ENCODE data around the gene ADIPOR2.
"Not testable (repeated sequence)": the region's sequence is repeated elsewhere in the genome, so short reads cannot be mapped to it uniquely, and the experiment has no call there.

Gene ADIPOR2

GRCh38 chr12:1812650-1813302 lies 121.9 kb downstream of the ADIPOR2 start:
- no peaks in the 10 kb centered on the region for H3K9me3 ChIP-seq (ENCODE audit: control insufficient read depth in 1 of 2, low read length in 2 of 2)
- no peak overlapping the region for H3K4me3 ChIP-seq (ENCODE audit: low read depth in 1 of 2, low read length in 2 of 2)
- H3K36me3 ChIP-seq (ENCODE audit: control insufficient read depth in 1 of 2, insufficient read depth in 2 of 2, low read length in 2 of 2) = no peaks in the 10 kb centered on the region
- peaks cover 0 to 3% of the 10 kb centered on the region in 2 donors for H3K4me1 ChIP-seq (ENCODE audit: control insufficient read depth in 1 of 2, insufficient read depth in 2 of 2, low read length in 2 of 2)
- H3K27me3 ChIP-seq (ENCODE audit: low read depth, low read length) = no peaks in the 10 kb centered on the region
- H3K27ac ChIP-seq (ENCODE audit: low read length) = peak overlapping the region; percentile 75

GRCh38 chr12:1814266-1814665 lies 123.4 kb downstream of the ADIPOR2 start:
- H3K4me3 ChIP-seq (ENCODE audit: low read depth in 1 of 2, low read length in 2 of 2) = no peak overlapping the region
- H3K27ac ChIP-seq (ENCODE audit: low read length) = no peak overlapping the region
- no peaks in the 10 kb centered on the region for H3K9me3 ChIP-seq (ENCODE audit: control insufficient read depth in 1 of 2, low read length in 2 of 2)
- H3K4me1 ChIP-seq (ENCODE audit: control insufficient read depth in 1 of 2, insufficient read depth in 2 of 2, low read length in 2 of 2) = peaks cover 0 to 3% of the 10 kb centered on the region in 2 donors
- H3K27me3 ChIP-seq (ENCODE audit: low read depth, low read length) = no peaks in the 10 kb centered on the region
- H3K36me3 ChIP-seq (ENCODE audit: control insufficient read depth in 1 of 2, insufficient read depth in 2 of 2, low read length in 2 of 2) = no peaks in the 10 kb centered on the region

- Histone ChIP-seq H3K4me3 (ENCODE audit: low read depth in 1 of 2, low read length in 2 of 2) (no peak overlapping the region), H3K27me3 (ENCODE audit: low read depth, low read length) (peaks cover 5% of the 10 kb centered on the region), H3K9me3 (ENCODE audit: control insufficient read depth in 1 of 2, low read length in 2 of 2) (no peaks in the 10 kb centered on the region), H3K27ac (ENCODE audit: low read length) (no peak overlapping the region), H3K36me3 (ENCODE audit: control insufficient read depth in 1 of 2, insufficient read depth in 2 of 2, low read length in 2 of 2) (no peaks in the 10 kb centered on the region), H3K4me1 (ENCODE audit: control insufficient read depth in 1 of 2, insufficient read depth in 2 of 2, low read length in 2 of 2) (peaks cover 2 to 3% of the 10 kb centered on the region in 2 donors)
Measured at GRCh38 chr12:1815108-1815507, 124.2 kb downstream of the ADIPOR2 start.

GRCh38 chr12:1815814-1816729 lies 125.2 kb downstream of the ADIPOR2 start:
- Histone ChIP-seq H3K27ac (ENCODE audit: low read length) (no peak overlapping the region), H3K27me3 (ENCODE audit: low read depth, low read length) (peaks cover 12% of the 10 kb centered on the region), H3K4me3 (ENCODE audit: low read depth in 1 of 2, low read length in 2 of 2) (no peak overlapping the region), H3K36me3 (ENCODE audit: control insufficient read depth in 1 of 2, insufficient read depth in 2 of 2, low read length in 2 of 2) (no peaks in the 10 kb centered on the region), H3K4me1 (ENCODE audit: control insufficient read depth in 1 of 2, insufficient read depth in 2 of 2, low read length in 2 of 2) (peaks cover 0 to 11% of the 10 kb centered on the region in 2 donors), H3K9me3 (ENCODE audit: control insufficient read depth in 1 of 2, low read length in 2 of 2) (no peaks in the 10 kb centered on the region)

GRCh38 chr12:1816730-1817348 lies 126.0 kb downstream of the ADIPOR2 start:
- H3K27ac ChIP-seq (ENCODE audit: low read length) = no peak overlapping the region
- H3K27me3 ChIP-seq (ENCODE audit: low read depth, low read length) = peaks cover 20% of the 10 kb centered on the region
- no peaks in the 10 kb centered on the region for H3K36me3 ChIP-seq (ENCODE audit: control insufficient read depth in 1 of 2, insufficient read depth in 2 of 2, low read length in 2 of 2)
- no peak overlapping the region for H3K4me3 ChIP-seq (ENCODE audit: low read depth in 1 of 2, low read length in 2 of 2)
- no peaks in the 10 kb centered on the region for H3K9me3 ChIP-seq (ENCODE audit: control insufficient read depth in 1 of 2, low read length in 2 of 2)
- peaks cover 0 to 11% of the 10 kb centered on the region in 2 donors for H3K4me1 ChIP-seq (ENCODE audit: control insufficient read depth in 1 of 2, insufficient read depth in 2 of 2, low read length in 2 of 2)

DNA sequence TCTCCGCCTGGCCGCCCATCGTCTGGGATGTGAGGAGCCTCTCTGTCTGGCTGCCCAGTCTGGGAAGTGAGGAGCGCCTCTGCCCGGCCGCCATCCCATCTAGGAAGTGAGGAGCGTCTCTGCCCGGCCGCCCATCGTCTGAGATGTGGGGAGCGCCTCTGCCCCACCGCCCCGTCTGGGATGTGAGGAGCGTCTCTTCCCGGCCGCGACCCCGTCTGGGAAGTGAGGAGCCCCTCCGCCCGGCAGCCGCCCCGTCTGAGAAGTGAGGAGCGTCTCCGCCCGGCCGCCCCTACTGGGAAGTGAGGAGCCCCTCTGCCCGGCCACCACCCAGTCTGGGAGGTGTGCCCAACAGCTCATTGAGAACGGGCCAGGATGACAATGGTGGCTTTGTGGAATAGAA lies 127.1 kb downstream of the ADIPOR2 start:
- Histone ChIP-seq H3K27me3 (ENCODE audit: low read depth, low read length) (peaks cover 28% of the 10 kb centered on the region), H3K4me1 (ENCODE audit: control insufficient read depth in 1 of 2, insufficient read depth in 2 of 2, low read length in 2 of 2) (peaks cover 0 to 11% of the 10 kb centered on the region in 2 donors)
- not testable (repeated sequence) for H3K27ac ChIP-seq (ENCODE audit: low read length); H3K9me3 ChIP-seq (ENCODE audit: control insufficient read depth in 1 of 2, low read length in 2 of 2); H3K36me3 ChIP-seq (ENCODE audit: control insufficient read depth in 1 of 2, insufficient read depth in 2 of 2, low read length in 2 of 2); H3K4me3 ChIP-seq (ENCODE audit: low read depth in 1 of 2, low read length in 2 of 2)

GRCh38 chr12:1819050-1819449 lies 128.2 kb downstream of the ADIPOR2 start:
- H3K36me3 ChIP-seq (ENCODE audit: control insufficient read depth in 1 of 2, insufficient read depth in 2 of 2, low read length in 2 of 2) = no peaks in the 10 kb centered on the region
- H3K27me3 ChIP-seq (ENCODE audit: low read depth, low read length) = peaks cover 28% of the 10 kb centered on the region
- H3K9me3 ChIP-seq (ENCODE audit: control insufficient read depth in 1 of 2, low read length in 2 of 2) = no peaks in the 10 kb centered on the region
- H3K27ac ChIP-seq (ENCODE audit: low read length) = no peak overlapping the region
- H3K4me3 ChIP-seq (ENCODE audit: low read depth in 1 of 2, low read length in 2 of 2) = no peak overlapping the region
- H3K4me1 ChIP-seq (ENCODE audit: control insufficient read depth in 1 of 2, insufficient read depth in 2 of 2, low read length in 2 of 2) = peaks cover 0 to 11% of the 10 kb centered on the region in 2 donors

GRCh38 chr12:1819571-1819970 lies 128.7 kb downstream of the ADIPOR2 start:
- peaks cover 28% of the 10 kb centered on the region for H3K27me3 ChIP-seq (ENCODE audit: low read depth, low read length)
- H3K4me3 ChIP-seq (ENCODE audit: low read depth in 1 of 2, low read length in 2 of 2) = no peak overlapping the region
- H3K27ac ChIP-seq (ENCODE audit: low read length) = no peak overlapping the region
- H3K4me1 ChIP-seq (ENCODE audit: control insufficient read depth in 1 of 2, insufficient read depth in 2 of 2, low read length in 2 of 2) = peaks cover 0 to 11% of the 10 kb centered on the region in 2 donors
- H3K36me3 ChIP-seq (ENCODE audit: control insufficient read depth in 1 of 2, insufficient read depth in 2 of 2, low read length in 2 of 2) = no peaks in the 10 kb centered on the region
- H3K9me3 ChIP-seq (ENCODE audit: control insufficient read depth in 1 of 2, low read length in 2 of 2) = no peaks in the 10 kb centered on the region

GRCh38 chr12:1820191-1820895 lies 129.5 kb downstream of the ADIPOR2 start, which contains the start of gene LRTM2:
TSS of gene LRTM2 (plus strand) at chr12:1820565. CDS start at chr12:1828149, 7,584 bp downstream.
- H3K4me3 ChIP-seq (ENCODE audit: low read depth in 1 of 2, low read length in 2 of 2) = no peak within 1 kb of the TSS
- H3K27me3 ChIP-seq (ENCODE audit: low read depth, low read length) = peaks cover 28% of the 10 kb centered on the region

GRCh38 chr12:1820896-1821291 lies 130.0 kb downstream of the ADIPOR2 start:
- Histone ChIP-seq H3K27ac (ENCODE audit: low read length) (no peak overlapping the region), H3K27me3 (ENCODE audit: low read depth, low read length) (peaks cover 28% of the 10 kb centered on the region), H3K9me3 (ENCODE audit: control insufficient read depth in 1 of 2, low read length in 2 of 2) (no peaks in the 10 kb centered on the region), H3K36me3 (ENCODE audit: control insufficient read depth in 1 of 2, insufficient read depth in 2 of 2, low read length in 2 of 2) (no peaks in the 10 kb centered on the region), H3K4me1 (ENCODE audit: control insufficient read depth in 1 of 2, insufficient read depth in 2 of 2, low read length in 2 of 2) (peaks cover 0 to 11% of the 10 kb centered on the region in 2 donors), H3K4me3 (ENCODE audit: low read depth in 1 of 2, low read length in 2 of 2) (no peak overlapping the region)

More at GRCh38 chr12:1820191-1820895, 129.5 kb downstream of the ADIPOR2 start, which contains the start of gene LRTM2:
- H3K9me3 ChIP-seq (ENCODE audit: control insufficient read depth in 1 of 2, low read length in 2 of 2) = no peaks in the 10 kb centered on the region
- peaks cover 0 to 11% of the 10 kb centered on the region in 2 donors for H3K4me1 ChIP-seq (ENCODE audit: control insufficient read depth in 1 of 2, insufficient read depth in 2 of 2, low read length in 2 of 2)
- no peaks in the 10 kb centered on the region for H3K36me3 ChIP-seq (ENCODE audit: control insufficient read depth in 1 of 2, insufficient read depth in 2 of 2, low read length in 2 of 2)
- H3K27ac ChIP-seq (ENCODE audit: low read length) = no peak within 1 kb of the TSS

Measured in muscle layer of duodenum (tissue), 2 donors.